Mesothelial cell of epicardium (in vitro differentiated cells): Measurements from ENCODE around the gene PDP2. TPM values are rescaled to one million over a fixed set of nuclear protein-coding genes. Genes with fewer than 3 reads are reported as not detected.

Experiments used
- DNase-seq, 2 experiments: peaks; one replicate each; pipeline ENCODE4 v3.0.0; 2021; ENCODE audit warnings: low spot score in 2 of 2; ENCODE audit not compliant: unreplicated experiment in 2 of 2
- H3K27ac Mint-ChIP-seq: 2 replicates; pipeline ENCODE4 v1.8.0; 2021; ENCODE audit warnings: mixed read lengths
- H3K27me3 Mint-ChIP-seq: 2 replicates; pipeline ENCODE4 v1.8.0; 2021; ENCODE audit warnings: low read depth, mixed read lengths
- H3K36me3 Mint-ChIP-seq: 2 replicates; pipeline ENCODE4 v1.8.0; 2021; ENCODE audit warnings: mixed read lengths
- H3K4me1 Mint-ChIP-seq: 2 replicates; pipeline ENCODE4 v1.8.0; 2021; ENCODE audit warnings: mixed read lengths
- H3K4me3 Mint-ChIP-seq: 2 replicates; pipeline ENCODE4 v1.8.0; 2021; ENCODE audit warnings: mild to moderate bottlenecking, moderate library complexity, mixed read lengths
- H3K9me3 Mint-ChIP-seq: 2 replicates; pipeline ENCODE4 v1.8.0; 2021; ENCODE audit warnings: mixed read lengths
- total RNA-seq: library from RNA; stranded (reverse); gene quantifications from 3 replicates; pipeline ENCODE4 v1.2.1, GENCODE V29; 2021
- TF ChIP-seq, protein P1 (sequence below): fragments of 200-600 bp; sonication (generic); IDR thresholded peaks from one replicate; pipeline ENCODE4 v1.5.0; 2021; ENCODE audit warnings: antibody characterized with exemption; ENCODE audit not compliant: unreplicated experiment

PDP2 gene
- total RNA-seq, 1 donor from 2014 or later, result 16.9 TPM

DNA sequence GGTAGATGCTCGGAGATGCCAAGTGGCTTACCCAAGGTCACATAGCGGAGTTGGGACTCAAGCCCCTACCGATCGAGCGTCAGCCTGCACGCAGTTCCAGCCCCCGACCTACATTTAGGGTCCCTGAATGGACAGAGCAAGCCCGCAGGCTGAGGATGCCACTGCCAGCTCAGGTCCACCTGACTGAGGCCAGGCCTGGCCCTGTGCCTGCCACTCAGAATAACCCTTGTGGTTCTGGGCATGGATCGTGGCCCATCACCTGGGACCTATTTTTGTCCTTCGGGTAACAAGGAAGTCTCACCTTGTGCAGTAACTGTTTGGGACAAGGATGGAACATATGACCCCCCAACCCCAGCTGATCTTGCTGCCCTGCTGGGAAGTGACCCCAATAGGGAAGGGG lies 21.3 kb downstream of the PDP2 start:
- H3K9me3 Mint-ChIP-seq, result no peaks in the 10 kb centered on the region
- no peaks in the 10 kb centered on the region for H3K27me3 Mint-ChIP-seq
- no peak overlapping the region for H3K27ac Mint-ChIP-seq
- H3K36me3 Mint-ChIP-seq, result no peaks in the 10 kb centered on the region
- DNase-seq, result no peak
- peaks cover 52% of the 10 kb centered on the region for H3K4me1 Mint-ChIP-seq
- TF ChIP-seq, protein P1, sequence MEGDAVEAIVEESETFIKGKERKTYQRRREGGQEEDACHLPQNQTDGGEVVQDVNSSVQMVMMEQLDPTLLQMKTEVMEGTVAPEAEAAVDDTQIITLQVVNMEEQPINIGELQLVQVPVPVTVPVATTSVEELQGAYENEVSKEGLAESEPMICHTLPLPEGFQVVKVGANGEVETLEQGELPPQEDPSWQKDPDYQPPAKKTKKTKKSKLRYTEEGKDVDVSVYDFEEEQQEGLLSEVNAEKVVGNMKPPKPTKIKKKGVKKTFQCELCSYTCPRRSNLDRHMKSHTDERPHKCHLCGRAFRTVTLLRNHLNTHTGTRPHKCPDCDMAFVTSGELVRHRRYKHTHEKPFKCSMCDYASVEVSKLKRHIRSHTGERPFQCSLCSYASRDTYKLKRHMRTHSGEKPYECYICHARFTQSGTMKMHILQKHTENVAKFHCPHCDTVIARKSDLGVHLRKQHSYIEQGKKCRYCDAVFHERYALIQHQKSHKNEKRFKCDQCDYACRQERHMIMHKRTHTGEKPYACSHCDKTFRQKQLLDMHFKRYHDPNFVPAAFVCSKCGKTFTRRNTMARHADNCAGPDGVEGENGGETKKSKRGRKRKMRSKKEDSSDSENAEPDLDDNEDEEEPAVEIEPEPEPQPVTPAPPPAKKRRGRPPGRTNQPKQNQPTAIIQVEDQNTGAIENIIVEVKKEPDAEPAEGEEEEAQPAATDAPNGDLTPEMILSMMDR, result no peak
- no peak overlapping the region for H3K4me3 Mint-ChIP-seq

DNA sequence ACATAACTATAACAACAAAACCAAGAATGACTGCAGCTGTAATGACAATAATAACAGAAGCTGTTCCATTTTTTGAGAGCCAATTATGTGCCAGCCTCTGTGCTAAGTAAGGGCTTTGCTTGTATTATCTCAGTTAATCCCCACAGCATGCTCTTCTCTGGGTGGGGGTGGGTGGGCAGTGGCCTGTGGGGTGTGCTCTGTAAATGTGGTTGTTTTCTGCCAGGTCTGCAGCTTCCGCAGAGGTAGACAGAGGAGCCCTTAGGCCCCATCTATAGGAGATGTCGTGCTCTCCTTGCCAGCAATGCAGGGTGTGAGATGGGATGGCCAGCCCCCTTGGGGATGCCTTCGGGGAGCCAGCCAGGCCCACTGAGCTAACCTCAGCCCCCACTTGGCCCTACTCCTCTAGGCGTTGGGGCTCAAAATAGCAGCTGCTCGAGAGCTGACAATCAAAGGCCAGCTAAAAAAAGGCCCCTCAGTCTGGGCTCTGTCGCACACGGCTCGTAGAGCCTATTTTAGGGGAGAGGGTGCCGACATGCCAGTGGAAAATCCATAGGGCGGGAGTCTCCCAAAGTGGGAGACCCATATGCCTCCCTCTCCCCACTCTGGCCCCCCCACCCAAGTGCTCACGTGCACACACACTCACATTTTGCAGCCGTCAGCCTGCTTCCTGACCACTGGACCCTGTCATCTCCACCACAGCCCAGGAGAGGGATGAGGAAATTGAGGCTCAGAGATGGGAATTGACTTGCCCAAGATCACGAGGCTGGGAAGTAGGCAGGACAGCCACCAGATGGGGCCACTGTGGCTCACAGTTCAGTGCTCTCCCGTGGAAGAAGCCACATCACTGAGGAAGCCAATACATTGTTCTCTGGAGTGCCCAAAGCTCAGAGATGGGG lies 22.6 kb downstream of the PDP2 start:
- Mint-ChIP-seq H3K36me3 (no peaks in the 10 kb centered on the region), H3K27me3 (peaks cover 2% of the 10 kb centered on the region), H3K9me3 (no peaks in the 10 kb centered on the region), H3K4me3 (no peak overlapping the region), H3K27ac (no peak overlapping the region), H3K4me1 (peaks cover 53% of the 10 kb centered on the region)
- TF ChIP-seq, protein P1, result no peak
- no peak for DNase-seq

DNA sequence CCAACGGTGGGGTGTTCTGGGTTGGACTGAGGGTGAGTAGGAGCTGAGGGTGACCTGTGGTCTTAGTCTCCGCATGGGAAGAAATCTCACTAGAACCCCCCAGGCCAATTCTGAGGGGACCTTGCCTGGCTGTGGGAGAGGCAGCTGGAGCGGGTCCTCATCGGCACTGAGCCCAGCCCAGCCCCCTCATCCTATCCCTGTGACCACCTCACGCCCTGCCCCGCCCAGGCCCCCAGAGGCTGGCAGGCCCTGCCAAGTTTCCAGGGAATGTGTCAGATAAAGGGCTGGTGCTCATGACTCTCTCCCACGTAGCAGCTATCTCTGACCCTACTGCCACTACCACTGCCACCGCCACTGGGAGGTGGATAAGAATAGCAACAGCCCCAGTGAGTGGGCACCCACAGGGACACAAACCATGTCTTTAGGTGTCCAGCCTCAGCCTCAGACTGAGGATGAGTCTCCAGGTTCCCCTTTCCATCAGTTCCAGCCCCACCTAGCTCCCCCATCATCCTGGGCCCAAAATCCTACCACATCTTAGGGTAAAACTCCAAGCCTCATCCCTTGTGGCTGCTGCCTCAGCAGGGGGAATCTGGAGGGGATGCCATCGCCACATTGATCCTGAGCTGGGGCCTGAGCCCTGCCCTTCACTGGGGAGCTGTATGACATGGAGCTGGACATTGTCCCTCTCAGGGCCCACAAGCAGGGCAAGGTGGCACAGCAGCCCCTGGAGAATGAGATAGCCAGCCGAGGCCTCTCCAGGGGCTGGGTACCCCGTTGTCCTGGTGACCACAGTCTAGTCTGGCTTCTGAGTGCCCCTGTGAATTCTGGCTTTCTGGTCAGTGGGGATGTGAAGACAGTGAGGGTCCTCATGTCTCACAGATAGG lies 23.5 kb downstream of the PDP2 start:
- no peak overlapping the region for H3K4me3 Mint-ChIP-seq
- H3K9me3 Mint-ChIP-seq, result no peaks in the 10 kb centered on the region
- peaks cover 8% of the 10 kb centered on the region for H3K27me3 Mint-ChIP-seq
- TF ChIP-seq, protein P1, result no peak
- no peaks in the 10 kb centered on the region for H3K36me3 Mint-ChIP-seq
- no peak for DNase-seq
- H3K27ac Mint-ChIP-seq, result peak overlapping the region; percentile 43
- peaks cover 53% of the 10 kb centered on the region for H3K4me1 Mint-ChIP-seq

DNA sequence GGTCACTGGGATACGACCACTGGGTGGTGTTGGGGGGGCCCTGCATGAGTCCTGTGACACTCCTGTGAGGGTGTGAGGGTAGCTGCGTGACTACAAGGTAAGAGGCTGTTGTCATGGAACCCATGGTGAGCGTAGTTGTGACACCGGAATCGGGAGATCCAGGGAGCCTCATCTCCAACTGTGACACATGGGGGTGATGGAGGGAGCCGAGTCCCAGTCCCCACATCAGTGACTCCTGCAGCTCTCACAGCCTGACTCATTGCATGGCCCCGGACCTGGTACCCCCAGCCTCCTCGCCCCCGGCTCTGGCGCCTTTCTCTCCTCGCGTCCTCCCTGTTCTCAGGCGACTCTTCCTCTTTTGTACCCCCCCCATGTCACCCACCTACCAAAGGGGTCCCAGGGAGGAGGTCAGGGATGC lies 24.1 kb downstream of the PDP2 start:
- Mint-ChIP-seq H3K4me1 (peaks cover 49% of the 10 kb centered on the region), H3K9me3 (no peaks in the 10 kb centered on the region), H3K27me3 (peaks cover 8% of the 10 kb centered on the region), H3K27ac (peak overlapping the region; percentile 89), H3K36me3 (no peaks in the 10 kb centered on the region), H3K4me3 (no peak overlapping the region)
- DNase-seq, result no peak
- TF ChIP-seq, protein P1, result no peak

DNA sequence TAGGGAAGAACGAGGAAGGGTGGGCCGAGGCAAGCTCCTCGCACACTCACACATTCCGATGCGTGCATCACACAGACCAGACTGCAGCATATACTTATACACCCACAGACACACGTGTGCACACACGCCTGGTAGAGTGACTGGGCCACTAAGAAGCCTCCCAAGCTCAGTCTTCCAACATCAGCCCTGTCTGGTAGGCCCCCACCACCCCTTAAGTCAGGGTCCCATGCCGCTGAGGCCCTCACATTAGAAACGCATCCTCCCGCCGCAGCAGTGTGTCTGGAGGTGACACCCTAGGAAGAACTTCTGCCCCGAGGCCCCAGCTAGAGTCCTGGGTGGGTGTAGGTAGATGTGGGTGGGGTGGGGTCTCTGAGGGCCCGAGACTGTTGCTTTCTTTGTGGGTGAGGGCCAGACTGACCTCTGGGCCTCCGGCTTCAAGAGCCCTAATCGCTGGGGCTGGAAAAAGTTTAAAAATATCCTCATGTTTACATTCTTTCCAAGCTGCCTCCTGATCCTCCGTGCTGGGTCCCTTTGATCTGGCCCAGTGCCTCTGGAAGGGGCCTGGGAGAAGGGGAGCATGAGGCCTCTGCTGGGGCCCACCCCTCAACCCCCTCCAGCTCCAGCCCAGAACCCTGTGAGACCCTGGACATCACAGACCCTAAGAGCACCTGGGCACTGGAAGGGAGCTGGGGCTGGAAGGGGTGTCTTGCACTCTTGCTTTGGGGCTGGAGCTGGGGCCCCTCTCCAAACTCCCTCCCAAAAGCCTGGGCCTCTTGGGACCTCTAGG lies 24.7 kb downstream of the PDP2 start:
- H3K9me3 Mint-ChIP-seq, result no peaks in the 10 kb centered on the region

More for the DNA sequence above, 24.7 kb downstream of the PDP2 start:
- Mint-ChIP-seq H3K27me3 (peaks cover 12% of the 10 kb centered on the region), H3K4me3 (no peak overlapping the region), H3K4me1 (peaks cover 43% of the 10 kb centered on the region), H3K36me3 (no peaks in the 10 kb centered on the region), H3K27ac (peak overlapping the region; percentile 89)
- TF ChIP-seq, protein P1, result no peak
- no peak for DNase-seq
